HG02571 (cell line): ENCODE results near the gene METTL25B.
"Not testable (repeated sequence)": the region's sequence is repeated elsewhere in the genome, so short reads cannot be mapped to it uniquely, and the experiment has no call there.

Source experiments
- ATAC-seq: cut with Tn5 transposase; IDR thresholded peaks from one replicate; pipeline ENCODE4 v1.9.1; 2021; ENCODE audit warnings: mild to moderate bottlenecking, moderate library complexity; ENCODE audit not compliant: unreplicated experiment

Gene METTL25B

GRCh38 chr1:156747742-156748669 lies 19.7 kb downstream of the METTL25B start:
- no peak for ATAC-seq

GRCh38 chr1:156748670-156749418 lies 20.6 kb downstream of the METTL25B start:
- ATAC-seq, result no peak

GRCh38 chr1:156749419-156750118 lies 21.3 kb downstream of the METTL25B start:
- no peak for ATAC-seq

GRCh38 chr1:156750191-156750672 lies 22.0 kb downstream of the METTL25B start:
- no peak for ATAC-seq

- peak; percentile 7 for ATAC-seq
Measured at GRCh38 chr1:156750711-156751450, 22.6 kb downstream of the METTL25B start.

- ATAC-seq, result peak; percentile 10
Measured at GRCh38 chr1:156751451-156751756, 23.1 kb downstream of the METTL25B start, which contains the start of gene HDGF. HDGF (minus strand) TSS chr1:156751675; CDS start chr1:156751429, 246 bp downstream.

- peak; percentile 62 for ATAC-seq
Measured at GRCh38 chr1:156751757-156752481, 23.6 kb downstream of the METTL25B start.

- no peak for ATAC-seq
Measured at GRCh38 chr1:156752843-156753482, 24.7 kb downstream of the METTL25B start.

- no peak for ATAC-seq
Measured at GRCh38 chr1:156754219-156754618, 25.9 kb downstream of the METTL25B start.

GRCh38 chr1:156755527-156755950 lies 27.3 kb downstream of the METTL25B start:
- ATAC-seq, result no peak

- no peak for ATAC-seq
Measured at GRCh38 chr1:156756355-156756754, 28.1 kb downstream of the METTL25B start.

- ATAC-seq, result not testable (repeated sequence)
Measured at GRCh38 chr1:156757572-156758253, 29.4 kb downstream of the METTL25B start.

GRCh38 chr1:156760092-156760795 lies 32.0 kb downstream of the METTL25B start:
- ATAC-seq, result no peak

- no peak for ATAC-seq
Measured at GRCh38 chr1:156760796-156761104, 32.5 kb downstream of the METTL25B start.

- not testable (repeated sequence) for ATAC-seq
Measured at GRCh38 chr1:156765136-156765535, 36.9 kb downstream of the METTL25B start.

- ATAC-seq, result no peak
Measured at GRCh38 chr1:156765666-156766065, 37.4 kb downstream of the METTL25B start.

GRCh38 chr1:156766298-156767100 lies 38.2 kb downstream of the METTL25B start:
- ATAC-seq, result peak; percentile 5
